GM21529 (cell line): ENCODE data around the gene ERI3.
"Not testable (repeated sequence)": the region's sequence is repeated elsewhere in the genome, so short reads cannot be mapped to it uniquely, and the experiment has no call there.

Experiments used
- ATAC-seq: cut with Tn5 transposase; IDR thresholded peaks from one replicate; pipeline ENCODE4 v1.9.1; 2021; ENCODE audit not compliant: unreplicated experiment

Gene ERI3

DNA sequence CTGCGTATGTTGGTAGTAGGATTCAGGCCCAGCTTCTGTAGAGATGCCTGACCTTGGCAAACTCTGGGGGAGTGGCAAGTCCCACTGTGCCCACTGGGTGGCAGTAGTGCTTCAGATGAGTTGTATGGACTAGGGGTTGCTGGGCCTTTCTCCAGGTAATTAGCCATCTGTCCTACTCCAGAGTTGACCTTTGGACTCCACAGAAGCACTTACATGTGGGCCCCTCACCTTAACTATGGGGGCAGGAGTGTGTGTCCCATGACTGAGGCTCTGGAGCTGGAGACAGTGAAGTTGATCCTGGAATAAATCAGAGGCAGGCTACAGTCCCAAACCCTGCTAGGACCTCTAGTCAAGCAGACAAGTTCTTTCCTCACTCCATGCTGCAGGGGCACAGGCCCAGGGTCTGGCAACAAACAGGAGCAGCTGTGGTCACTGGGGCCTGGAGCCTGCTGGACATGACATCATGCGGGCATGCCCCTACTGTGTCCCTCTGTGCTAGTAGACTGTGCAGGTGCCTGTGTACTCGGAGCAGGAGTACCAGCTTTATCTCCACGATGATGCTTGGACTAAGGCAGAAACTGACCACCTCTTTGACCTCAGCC lies 137.1 kb downstream of the ERI3 start:
- ATAC-seq, result no peak

- peak; percentile 71 for ATAC-seq
Observed at GRCh38 chr1:44213222-44214112, 141.6 kb downstream of the ERI3 start, which contains the start of gene DMAP1. TSS of gene DMAP1 (plus strand) at chr1:44213471. CDS start at chr1:44213754, 283 bp downstream.

GRCh38 chr1:44212355-44213221 lies 142.5 kb downstream of the ERI3 start:
- ATAC-seq, result no peak

DNA sequence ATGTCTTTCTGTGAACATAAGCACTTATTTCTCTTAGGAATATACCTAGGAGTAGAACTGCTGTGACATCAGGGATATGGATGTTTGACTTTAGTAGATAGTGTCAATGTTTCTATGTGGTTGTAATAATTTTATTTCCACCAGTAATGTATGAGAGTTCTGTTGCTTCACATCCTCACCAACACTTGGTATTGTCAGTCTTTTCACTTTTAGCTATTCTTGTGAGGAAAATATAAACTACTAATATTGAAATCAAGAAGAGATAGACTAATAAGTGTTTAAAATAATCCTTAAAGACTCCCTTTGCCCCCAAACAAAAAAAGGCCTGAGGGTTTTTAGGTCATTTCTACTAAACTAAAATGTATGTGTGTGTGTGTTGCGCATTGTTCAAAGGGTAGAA lies 144.5 kb downstream of the ERI3 start:
- no peak for ATAC-seq

DNA sequence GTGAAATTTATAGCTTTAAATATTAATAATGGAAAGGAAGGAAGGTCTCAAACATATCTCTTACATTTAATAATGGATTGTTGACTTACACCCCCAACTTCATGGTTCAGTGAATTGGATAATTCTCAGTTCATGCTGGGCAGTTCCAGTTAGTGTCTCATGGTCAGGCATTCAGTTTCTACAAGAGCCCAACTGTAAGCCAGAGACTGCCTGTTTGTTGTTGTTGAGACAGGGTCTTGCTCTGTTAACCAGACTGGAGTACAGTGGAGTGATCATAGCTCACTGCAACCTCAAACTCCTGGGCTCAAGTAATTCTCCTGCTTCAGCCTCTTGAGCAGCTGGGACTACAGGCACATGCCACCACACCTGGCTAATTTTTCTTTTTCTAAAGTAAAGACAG lies 146.8 kb downstream of the ERI3 start:
- ATAC-seq, result no peak

GRCh38 chr1:44206545-44206944 lies 148.5 kb downstream of the ERI3 start:
- ATAC-seq, result not testable (repeated sequence)

- ATAC-seq, result no peak
Observed at GRCh38 chr1:44200336-44200735, 154.7 kb downstream of the ERI3 start.

DNA sequence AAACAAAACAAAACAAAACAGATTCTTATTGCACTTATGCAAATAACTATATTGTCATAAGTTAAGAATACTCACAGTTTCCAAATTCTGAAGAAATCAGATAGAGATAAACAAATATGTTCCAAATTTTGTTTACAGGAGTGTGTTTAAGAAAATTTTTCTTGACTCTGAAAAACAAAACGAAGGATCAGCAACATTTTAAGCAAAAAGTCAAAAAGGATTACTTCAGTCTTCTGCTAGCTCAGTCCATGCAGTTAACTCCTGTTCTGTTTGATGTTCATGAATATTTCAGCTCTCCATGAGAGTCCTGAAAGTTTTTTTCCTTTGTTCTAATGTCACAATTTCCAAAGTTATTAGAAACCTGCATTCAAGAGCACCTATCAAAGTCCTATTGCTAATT lies 180.4 kb downstream of the ERI3 start:
- ATAC-seq, result no peak
